GM18867 (cell line): ENCODE results near the gene ITGBL1.
A peak's percentile ranks its signal among the peaks of the same experiment; 100 is the strongest.

ENCODE experiments used
- ATAC-seq: cut with Tn5 transposase; IDR thresholded peaks from one replicate; pipeline ENCODE4 v1.9.1; 2021; ENCODE audit warnings: mild to moderate bottlenecking, moderate library complexity; ENCODE audit not compliant: unreplicated experiment

The ITGBL1 gene

GRCh38 chr13:101452519-101453485 is at the start of gene ITGBL1:
TSS of gene ITGBL1 (plus strand) at chr13:101452675. CDS start at chr13:101452834, 159 bp downstream.
- peak; percentile 92 for ATAC-seq

GRCh38 chr13:101406791-101407190 is 45.7 kb upstream of the ITGBL1 start:
- no peak for ATAC-seq

GRCh38 chr13:101408154-101408553 is 44.3 kb upstream of the ITGBL1 start:
- ATAC-seq, result no peak

- no peak for ATAC-seq
Measured at GRCh38 chr13:101408992-101409656, 43.4 kb upstream of the ITGBL1 start.

- ATAC-seq, result no peak
Measured at GRCh38 chr13:101412076-101412475, 40.4 kb upstream of the ITGBL1 start.

- peak; percentile 86 for ATAC-seq
Measured at GRCh38 chr13:101415358-101416174, 36.9 kb upstream of the ITGBL1 start.

- ATAC-seq, result no peak
Measured at GRCh38 chr13:101416181-101417042, 36.1 kb upstream of the ITGBL1 start, which contains the start of gene NALCN. TSS of gene NALCN (minus strand) at chr13:101416508. CDS start at chr13:101399126, 17,382 bp downstream.

GRCh38 chr13:101417043-101417406 is 35.5 kb upstream of the ITGBL1 start:
- ATAC-seq, result no peak

GRCh38 chr13:101417501-101417900 is 35.0 kb upstream of the ITGBL1 start:
- no peak for ATAC-seq

GRCh38 chr13:101423872-101424271 is 28.6 kb upstream of the ITGBL1 start:
- ATAC-seq, result no peak

GRCh38 chr13:101424381-101425155 is 27.9 kb upstream of the ITGBL1 start:
- no peak for ATAC-seq

GRCh38 chr13:101425156-101425471 is 27.4 kb upstream of the ITGBL1 start:
- ATAC-seq, result no peak

GRCh38 chr13:101425623-101426022 is 26.9 kb upstream of the ITGBL1 start:
- no peak for ATAC-seq

GRCh38 chr13:101429733-101430132 is 22.7 kb upstream of the ITGBL1 start:
- no peak for ATAC-seq

- ATAC-seq, result no peak
Measured at GRCh38 chr13:101433895-101434294, 18.6 kb upstream of the ITGBL1 start.

- ATAC-seq, result no peak
Measured at GRCh38 chr13:101434486-101434885, 18.0 kb upstream of the ITGBL1 start.

GRCh38 chr13:101447852-101448251 is 4.6 kb upstream of the ITGBL1 start:
- no peak for ATAC-seq

GRCh38 chr13:101449790-101450748 is 2.4 kb upstream of the ITGBL1 start:
- ATAC-seq, result no peak
